ENCODE results near the gene PLK2.

PLK2 gene

DNA sequence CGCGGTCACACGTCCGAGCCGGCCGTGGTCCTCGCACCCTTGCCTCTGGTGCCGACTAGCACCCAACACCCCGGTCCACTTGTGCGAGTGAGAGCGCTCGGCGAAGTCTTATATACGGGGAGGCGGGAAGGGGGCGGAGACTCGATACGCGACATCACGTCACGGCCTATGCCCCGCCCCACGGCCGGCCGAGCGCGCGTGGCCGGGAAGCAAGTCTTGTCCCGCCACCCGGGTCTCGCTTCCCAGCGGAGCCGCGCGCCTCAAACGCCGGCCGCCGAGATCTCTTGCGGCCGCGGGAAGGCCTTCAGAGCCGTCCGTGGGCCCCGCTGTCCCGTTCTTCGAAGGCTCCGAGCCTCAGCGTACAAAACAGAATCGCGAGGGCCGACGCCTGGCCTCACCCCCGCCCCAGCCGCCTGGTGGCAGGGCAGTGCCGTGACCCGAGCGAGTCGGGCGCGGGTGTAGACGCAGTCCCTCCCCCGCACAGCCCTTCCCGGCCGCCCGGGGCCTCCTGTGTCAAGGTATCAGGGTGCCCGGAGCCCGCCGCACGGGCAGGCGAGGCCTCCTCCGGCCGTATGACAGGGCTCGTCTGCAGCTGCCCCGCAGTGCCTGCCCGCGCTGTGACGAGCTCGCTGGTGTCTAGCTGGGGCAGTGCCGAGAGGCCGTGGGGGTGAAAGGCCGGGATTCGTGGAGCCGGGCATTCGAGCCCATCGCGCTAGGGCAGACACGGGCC is at the start of gene PLK2:
Gene PLK2 (minus strand): TSS at position 85 of the 730 bp plus-strand sequence. CDS start 127 bp downstream, outside the sequence.
- peak; percentile 47 for DNase-seq (ENCODE audit: low spot score)

DNA sequence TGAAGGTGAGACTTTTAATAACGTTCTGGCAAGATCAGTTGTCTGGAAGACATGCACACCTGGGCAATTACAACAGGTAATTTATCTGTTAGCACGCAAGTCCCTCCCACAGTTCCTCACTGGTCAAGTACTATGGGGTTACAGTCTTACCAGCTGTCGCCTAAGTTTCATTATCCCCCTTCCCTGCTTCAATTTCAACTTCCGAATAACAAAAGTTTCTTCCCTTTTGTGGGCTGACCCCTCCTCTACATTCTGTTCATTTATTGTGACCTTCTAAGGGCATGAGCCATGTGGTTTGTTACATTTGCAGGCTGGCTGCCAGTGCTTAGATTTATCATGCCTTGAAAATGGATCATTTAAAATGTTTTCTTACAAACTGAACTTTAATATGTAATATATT is 47.8 kb upstream of the PLK2 start:
- no peak for DNase-seq (ENCODE audit: low spot score)

DNA sequence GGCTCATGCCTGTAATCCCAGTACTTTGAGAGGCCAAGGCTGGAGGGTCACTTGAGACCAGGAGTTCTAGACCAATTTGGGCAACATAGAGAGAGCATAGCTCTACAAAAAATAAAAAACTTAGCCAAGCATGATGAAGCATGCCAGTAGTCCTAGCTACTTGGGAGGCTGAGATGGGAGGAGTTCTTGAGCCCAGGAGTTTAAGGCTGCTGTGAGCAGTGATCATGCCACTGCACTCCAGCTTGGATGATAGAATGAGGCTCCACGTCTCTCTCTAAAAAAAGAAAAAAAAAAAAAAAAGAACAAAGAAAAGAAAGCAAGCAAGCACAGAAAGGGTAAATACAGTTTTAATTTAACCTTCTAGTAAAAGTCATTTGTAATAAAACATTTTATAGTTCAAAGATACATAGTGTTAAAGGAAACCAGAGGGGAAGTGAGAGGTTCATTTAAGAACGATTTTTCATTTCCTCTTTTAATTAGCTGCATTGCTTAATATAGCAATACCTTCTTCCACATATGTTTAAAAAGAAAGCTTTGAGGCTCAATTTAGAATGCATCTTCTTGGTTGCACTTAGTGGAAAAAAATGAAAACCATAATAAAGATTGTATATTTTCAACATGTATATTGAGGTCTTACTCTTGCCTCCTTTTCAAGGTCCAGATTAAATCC is 46.2 kb upstream of the PLK2 start:
- no peak for DNase-seq (ENCODE audit: low spot score)

- no peak for DNase-seq (ENCODE audit: low spot score)
These were observed 45.6 kb upstream of the PLK2 start for GRCh38 chr5:58505502-58505901.

GRCh38 chr5:58504766-58505165 is 44.9 kb upstream of the PLK2 start:
- DNase-seq (ENCODE audit: low spot score) = no peak

- no peak for DNase-seq (ENCODE audit: low spot score)
These were observed 43.6 kb upstream of the PLK2 start for GRCh38 chr5:58503390-58504046.

DNA sequence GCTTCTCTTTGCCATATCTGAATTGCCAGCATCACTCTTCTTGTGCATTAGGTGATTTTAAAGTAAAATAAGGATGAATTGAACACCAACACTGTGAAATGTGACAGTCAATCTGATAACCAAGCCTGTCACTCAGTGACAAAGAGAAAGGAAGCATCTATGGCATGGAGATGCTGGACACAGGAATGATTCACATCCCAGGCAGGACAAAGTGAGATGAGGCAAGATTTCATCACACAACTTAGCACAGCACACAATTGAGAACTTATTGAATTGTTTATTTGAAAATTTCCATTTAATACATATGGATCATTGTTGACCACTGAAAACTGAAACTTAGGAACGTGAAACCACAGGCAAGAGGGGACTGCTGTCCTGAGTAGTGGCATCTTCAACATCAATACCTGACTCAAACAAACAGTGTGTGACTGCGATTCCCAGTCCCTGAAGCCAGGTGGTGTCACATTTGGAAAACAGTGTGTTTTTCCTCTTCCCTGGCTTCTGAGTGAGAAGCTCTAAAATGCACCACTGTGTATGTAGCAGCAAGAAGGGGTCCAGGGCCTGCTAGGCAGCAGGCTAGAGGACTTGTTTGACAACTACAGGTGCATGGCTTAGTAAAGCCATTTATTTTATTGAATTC is 42.0 kb upstream of the PLK2 start:
- no peak for DNase-seq (ENCODE audit: low spot score)

DNA sequence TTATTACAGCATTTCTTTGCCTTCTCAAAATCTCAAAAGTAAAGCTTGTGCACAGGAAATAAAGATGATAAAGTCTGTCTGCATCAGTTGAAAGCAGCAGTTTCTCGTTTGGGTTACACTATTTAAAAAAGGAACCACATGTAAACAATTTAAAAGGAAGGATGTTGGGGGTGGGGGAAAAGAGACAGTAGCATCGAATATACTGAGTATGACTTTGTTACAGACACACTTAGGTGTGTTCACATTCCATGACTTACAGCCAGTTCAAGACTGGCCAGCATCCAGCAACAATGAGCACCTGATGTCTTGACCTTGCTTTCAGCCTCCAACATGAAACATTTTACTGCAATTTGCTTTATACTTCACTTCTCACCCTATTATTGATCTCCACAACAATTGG is 40.1 kb upstream of the PLK2 start:
- no peak for DNase-seq (ENCODE audit: low spot score)

GRCh38 chr5:58499231-58499630 is 39.3 kb upstream of the PLK2 start:
- no peak for DNase-seq (ENCODE audit: low spot score)

DNA sequence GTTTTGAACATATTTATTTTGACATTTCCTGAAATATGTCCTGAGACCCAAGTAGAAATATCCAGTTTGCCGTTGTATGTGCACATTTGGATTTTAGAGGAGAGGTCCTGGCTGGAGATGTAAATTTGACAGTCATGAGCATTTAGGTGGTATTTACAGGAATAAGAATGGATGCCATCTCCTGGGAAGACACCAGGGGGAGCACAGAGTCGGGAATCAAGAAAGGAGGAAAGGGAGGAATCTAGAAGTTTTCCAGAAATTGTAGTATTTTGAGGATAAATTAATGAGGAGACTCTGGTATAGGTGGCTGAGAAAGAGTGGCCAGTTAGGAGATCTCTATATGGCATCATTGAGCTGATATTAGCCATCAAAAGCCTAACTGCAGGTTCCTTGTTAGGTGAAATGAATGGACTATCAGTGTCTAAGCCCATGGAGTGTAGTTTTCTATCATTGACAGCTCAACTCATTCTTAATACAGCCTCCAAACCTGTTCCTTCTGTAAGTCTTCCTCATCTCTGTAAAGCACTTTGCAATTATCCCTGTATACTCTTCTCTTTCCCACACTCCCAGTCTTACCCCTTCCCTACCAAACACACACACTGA is 38.6 kb upstream of the PLK2 start:
- peak; percentile 35 for DNase-seq (ENCODE audit: low spot score)

GRCh38 chr5:58497921-58498320 is 38.0 kb upstream of the PLK2 start:
- DNase-seq (ENCODE audit: low spot score) = no peak

- DNase-seq (ENCODE audit: low spot score) = no peak
These were observed 37.5 kb upstream of the PLK2 start for GRCh38 chr5:58497386-58497785.

GRCh38 chr5:58496488-58496887 is 36.6 kb upstream of the PLK2 start:
- DNase-seq (ENCODE audit: low spot score) = no peak

DNA sequence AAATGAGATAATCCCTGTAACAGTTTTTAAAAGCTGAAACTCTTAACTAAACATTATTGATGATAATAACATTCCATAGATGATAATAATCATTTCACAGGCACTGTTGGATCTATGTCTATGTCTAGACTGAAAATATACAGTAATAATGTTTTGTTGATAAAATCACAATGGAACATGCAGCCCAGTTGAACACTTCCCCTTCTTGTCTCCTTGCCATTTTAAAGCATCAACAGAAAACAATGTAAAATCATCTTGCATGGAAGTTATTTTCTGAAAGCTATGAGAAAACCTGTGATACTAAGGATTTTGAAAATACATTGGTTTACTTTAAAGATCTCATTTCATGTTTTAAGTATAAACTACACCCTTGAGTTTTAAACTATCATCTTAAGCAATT is 33.3 kb upstream of the PLK2 start:
- DNase-seq (ENCODE audit: low spot score) = no peak

DNA sequence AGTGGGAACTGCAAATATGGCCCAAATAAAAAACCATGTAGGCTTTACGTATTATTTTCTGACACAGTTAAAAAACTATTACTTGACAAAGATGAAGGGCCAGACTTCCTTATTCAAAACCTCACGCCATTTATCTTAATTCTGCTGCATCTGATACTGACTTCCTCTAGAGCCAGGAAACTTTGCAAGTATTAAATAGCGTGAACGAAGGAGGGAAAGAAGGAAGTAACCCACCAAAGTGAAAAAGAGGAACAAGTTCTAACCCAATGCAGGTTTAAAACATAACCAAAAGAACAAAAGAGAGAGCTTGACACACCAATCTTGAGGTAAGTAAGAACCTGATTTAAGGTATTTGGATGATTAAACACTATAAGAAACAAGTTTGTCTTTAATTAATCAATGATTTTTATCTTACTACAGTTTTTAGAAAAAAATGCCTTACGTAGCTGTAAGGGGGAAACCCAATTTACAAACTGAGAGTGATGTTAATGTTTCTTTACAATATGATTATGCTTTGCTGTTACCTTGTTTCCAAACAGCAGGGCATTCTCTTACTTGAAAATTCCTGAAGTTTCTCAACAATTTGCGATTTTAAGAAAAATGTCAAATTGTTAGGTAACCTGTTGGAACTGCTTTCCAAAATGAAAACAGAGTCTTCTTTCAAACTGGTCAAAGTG is 31.5 kb upstream of the PLK2 start, which contains the start of gene GAPT:
Gene GAPT (plus strand): TSS at position 220 of the 677 bp plus-strand sequence. CDS start 3,102 bp downstream, outside the sequence.
- no peak for DNase-seq (ENCODE audit: low spot score)

DNA sequence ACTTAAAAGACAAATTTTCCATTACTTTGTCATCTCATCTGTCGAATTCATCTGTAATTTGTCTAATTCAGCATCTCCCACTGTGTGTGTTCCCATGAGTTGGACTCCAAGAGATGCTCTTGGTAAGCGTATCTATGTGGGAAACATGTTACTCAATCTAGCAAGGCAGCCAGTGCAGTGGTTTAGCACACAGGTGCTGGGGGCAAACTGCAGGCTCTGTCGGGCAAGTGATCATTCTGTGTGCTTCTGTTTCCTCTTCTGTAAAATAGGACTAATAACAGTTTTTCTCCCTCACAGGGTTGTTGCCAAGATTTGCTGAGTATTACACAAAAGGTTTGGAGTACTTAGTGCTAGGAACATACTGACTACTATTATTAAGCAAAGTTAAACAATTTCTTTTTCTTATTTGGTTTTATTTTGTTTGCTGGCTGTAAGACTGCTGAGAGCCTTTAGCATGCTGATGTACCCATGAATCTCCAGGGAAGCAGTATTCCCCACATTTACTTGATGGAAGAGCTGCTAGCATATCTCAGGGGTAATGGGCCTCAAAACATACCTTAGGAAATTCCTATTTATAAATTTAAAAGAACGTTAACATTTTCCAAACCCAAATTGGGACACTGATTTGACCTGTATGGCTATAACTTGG is 30.6 kb upstream of the PLK2 start:
- DNase-seq (ENCODE audit: low spot score) = no peak

DNA sequence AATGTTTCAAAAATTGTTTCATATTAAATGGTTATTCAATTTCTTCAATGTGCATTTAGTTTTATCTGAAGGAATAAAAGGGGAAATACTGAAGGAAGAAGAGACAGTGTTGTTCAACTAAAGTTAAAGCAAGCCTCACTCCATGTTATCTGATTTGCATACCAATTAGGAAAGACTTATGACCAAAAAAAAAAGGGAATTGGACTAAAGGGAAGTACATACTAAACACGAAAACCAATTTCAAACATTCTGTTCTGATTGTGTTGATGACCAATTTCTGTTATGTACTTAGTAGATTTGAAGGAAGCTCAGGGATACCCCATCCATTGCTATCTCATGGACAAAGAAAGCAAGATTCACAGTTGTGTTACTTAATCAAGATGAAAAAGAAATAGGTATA is 26.4 kb upstream of the PLK2 start:
- DNase-seq (ENCODE audit: low spot score) = no peak

- no peak for DNase-seq (ENCODE audit: low spot score)
These were observed 24.6 kb upstream of the PLK2 start for GRCh38 chr5:58484505-58484904.

DNA sequence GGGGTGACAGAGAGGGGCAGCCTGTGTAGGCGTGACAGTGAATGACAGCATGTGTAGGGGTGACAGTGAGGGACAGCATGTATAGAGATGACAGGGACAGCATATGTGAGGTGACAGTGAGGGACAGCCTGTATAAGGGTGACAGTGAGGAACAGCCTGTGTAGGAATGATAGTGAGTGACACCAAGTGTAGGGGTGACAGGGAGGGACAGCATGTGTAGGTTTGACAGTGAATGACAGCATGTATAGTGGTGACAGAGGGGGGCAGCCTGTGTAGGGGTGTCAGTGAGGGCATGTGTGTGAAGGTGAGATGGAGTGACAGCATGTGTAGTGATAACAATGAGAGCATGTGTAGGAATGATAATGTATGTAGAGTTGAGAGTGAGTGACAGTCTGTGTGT is 22.6 kb upstream of the PLK2 start:
- no peak for DNase-seq (ENCODE audit: low spot score)

DNA sequence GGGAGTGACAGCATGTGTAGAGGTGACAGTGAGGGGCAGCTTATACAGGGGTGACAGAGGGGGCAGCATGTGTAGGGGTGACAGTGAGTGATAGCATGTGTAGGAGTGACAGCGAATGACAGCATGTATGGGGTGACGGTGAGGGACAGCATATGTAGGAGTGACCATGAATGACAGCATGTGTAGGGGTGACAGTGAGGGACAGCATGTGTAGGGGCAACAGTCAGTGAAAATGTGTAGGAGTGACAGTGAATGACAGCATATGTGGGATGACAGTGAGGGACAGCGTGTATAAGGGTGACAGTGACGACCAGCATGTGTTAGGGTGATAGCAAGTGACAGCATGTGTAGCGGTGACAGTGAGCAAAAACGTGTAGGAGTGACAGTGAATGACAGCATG is 21.9 kb upstream of the PLK2 start:
- no peak for DNase-seq (ENCODE audit: low spot score)

- DNase-seq (ENCODE audit: low spot score) = no peak
These were observed 21.3 kb upstream of the PLK2 start for GRCh38 chr5:58481066-58481676.
